ENCODE results near the gene AFF2.

GRCh38 chrX:148926371-148926770, 426.0 kb downstream of the AFF2 start:
- no peak for TF ChIP-seq YY1 (IDR thresholded peaks at IDR 0.05; ENCODE audit: insufficient read depth, insufficient read length)
- TF ChIP-seq ZNF274 (IDR thresholded peaks at IDR 0.05; ENCODE audit: low read depth, low read length), result no peak

All from NT2/D1 (cell line).